Measurements from ENCODE around the gene CRX.
"Not testable (repeated sequence)": the region's sequence is repeated elsewhere in the genome, so short reads cannot be mapped to it uniquely, and the experiment has no call there.

Gene CRX

DNA sequence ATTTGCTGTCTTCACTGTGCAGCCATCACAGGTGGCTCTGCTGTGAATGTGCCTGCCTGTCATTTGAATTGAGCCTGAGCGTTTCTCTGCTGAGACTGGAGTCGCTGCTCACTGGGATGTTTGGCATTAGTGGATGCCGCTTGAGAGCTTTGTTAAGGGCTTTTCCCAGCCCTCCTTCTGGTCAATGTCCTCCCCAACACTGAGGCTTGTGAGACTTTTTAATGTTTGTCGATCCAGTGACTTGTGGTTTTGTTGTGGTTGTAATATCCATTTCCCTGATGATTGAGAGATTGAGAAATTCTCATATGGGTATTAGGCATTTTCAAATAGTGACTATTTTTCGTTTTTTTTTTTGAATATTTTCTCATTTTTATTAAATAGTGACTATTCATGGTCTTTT is 39.9 kb downstream of the CRX start:
- DNase-seq = no peak

- no peak for DNase-seq
Observed at GRCh38 chr19:47863514-47863936, 41.8 kb downstream of the CRX start.

- DNase-seq = no peak
Observed at GRCh38 chr19:47865166-47865565, 43.4 kb downstream of the CRX start.

DNA sequence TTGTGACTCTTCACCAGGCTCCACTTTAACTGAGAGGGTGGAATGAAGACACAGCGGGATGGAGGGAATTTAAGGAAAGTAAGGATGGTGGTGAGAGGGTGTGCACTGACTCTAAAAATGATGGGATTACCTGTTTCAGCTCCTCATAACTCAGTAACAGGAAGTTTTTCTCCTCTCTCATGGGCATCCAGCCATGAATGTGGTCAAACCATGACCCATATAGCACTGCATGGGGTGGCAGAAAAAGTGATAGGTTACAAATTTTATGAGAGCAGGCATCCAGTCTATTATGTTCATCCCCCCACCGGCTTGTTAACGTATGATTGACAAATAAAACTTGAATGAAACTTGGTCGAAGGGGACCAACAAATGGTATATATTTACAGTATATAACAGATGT is 57.2 kb downstream of the CRX start:
- DNase-seq = no peak

- DNase-seq = not testable (repeated sequence)
Observed at GRCh38 chr19:47879385-47879784, 57.6 kb downstream of the CRX start.

DNA sequence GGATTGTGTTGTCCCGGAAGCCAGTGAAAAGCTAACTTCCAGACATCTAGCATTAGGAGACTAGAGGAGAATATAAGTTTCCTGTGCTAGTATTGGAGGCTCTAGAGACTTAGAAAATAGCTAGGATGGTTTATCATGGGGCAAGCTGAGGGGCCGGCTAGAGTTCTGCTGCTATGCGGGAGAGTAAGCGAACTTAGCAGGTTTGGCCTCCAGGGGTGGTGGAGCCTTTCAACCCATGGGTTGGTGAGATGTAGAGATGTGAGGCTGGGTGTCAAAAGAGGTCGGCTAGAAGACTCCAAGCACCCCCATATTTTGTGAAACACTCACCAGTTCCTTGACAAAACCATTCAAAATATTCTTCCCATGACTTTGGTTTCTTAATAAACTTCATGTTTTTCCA is 60.0 kb downstream of the CRX start:
- DNase-seq = no peak

- DNase-seq = no peak
Observed at GRCh38 chr19:47882890-47883289, 61.2 kb downstream of the CRX start.

DNA sequence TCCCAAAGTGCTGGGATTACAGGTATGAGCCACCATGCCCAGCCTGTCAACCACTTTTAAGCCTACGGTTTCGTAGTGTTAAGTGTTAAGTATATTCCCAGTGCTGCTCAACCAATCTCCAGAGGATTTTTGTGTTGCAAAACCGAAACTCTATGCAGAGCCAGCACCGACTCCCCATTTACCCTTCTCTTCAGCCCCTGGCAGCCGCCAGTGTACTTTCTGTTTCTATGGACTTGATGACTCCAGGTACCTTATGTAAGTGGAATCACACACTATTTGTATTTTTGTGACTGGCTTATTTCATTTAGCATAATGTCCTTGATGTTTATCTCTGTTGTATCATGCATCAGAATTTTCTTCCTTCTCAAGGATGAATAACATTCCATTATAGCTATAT is 63.3 kb downstream of the CRX start:
- DNase-seq = no peak

GRCh38 chr19:47886010-47886559 is 64.3 kb downstream of the CRX start, which contains the start of gene SULT2A1:
TSS of gene SULT2A1 (minus strand) at chr19:47886315. CDS start at chr19:47886257, 58 bp downstream.
- no peak for DNase-seq

DNA sequence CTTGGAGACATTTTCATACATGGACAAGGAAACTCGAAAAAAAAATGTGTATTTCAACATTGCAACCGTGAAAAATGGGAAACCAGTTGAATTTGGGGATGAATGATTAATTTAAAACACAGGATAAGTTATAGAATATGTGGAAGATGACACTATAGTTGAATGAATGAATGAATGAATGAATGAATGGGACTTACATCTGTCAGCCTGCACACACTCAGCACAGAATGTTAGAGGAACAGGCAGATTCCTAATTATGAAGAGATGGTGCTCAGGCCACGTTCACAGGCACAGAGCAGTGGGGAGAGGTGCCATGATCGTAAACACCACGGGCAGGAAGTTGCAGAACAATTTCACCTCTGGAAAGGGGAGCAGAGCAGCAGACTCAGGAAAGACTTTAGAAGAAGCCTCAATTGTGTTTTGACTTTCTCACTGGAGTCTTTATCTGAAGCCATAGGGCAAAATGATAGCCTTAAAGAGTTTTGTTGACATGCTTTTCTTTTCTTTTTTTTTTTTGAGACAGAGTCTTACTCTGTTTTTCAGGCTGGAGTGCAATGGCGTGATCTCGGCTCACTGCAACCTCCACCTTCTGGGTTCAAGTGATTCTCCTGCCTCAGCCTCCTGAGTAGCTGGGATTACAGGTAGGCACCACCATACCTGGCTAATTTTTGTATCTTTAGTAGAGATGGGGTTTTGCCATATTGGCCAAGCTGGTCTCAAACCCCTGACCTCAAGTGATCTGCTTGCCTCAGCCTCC is 69.3 kb downstream of the CRX start:
- no peak for DNase-seq

- DNase-seq = no peak
Observed at GRCh38 chr19:47891622-47891922, 69.8 kb downstream of the CRX start.

GRCh38 chr19:47891923-47892666 is 70.4 kb downstream of the CRX start:
- DNase-seq = no peak

Measured in NCI-H187 treated with DMSO at 0.1 percent for 48 hours (cell line).